Measurements from ENCODE around the gene ZNF773. TPM values are rescaled to one million over a fixed set of nuclear protein-coding genes. Genes with fewer than 3 reads are reported as not detected.
A peak's percentile ranks its signal among the peaks of the same experiment; 100 is the strongest.

Gene ZNF773
- total and polyA plus RNA-seq, 4 donors = 1.4 to 7.4 (median 4.5) TPM

DNA sequence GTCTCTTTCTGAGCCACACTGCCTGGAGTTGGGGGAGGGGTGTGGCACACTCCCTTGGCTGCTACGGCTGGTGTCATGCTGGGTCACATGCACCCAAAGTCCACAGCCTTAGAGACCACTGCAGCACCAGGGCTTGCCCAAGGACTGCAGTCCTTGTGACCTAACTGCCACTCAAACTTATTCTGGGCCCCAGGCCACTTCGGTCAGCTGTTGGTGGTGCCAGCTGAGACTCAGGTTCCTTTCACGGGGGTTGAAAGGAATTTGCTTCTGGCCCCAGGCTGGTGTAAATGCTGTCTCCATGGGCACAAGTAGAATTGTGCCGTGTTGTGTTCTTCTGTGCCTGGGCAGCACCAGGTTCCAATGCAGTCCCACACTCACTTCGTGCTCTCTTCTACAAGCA is 33.2 kb upstream of the ZNF773 start:
- 97% methylated on average over 5 of the region's 5 CpGs for WGBS
- Histone ChIP-seq H3K27ac (ENCODE audit: low read depth in 1 of 2, low read length in 2 of 2) (no peak overlapping the region), H3K4me3 (ENCODE audit: low read depth in 1 of 3, low read length in 3 of 3) (peak overlapping the region in 2 of 3 donors; percentile 30 to 78)

DNA sequence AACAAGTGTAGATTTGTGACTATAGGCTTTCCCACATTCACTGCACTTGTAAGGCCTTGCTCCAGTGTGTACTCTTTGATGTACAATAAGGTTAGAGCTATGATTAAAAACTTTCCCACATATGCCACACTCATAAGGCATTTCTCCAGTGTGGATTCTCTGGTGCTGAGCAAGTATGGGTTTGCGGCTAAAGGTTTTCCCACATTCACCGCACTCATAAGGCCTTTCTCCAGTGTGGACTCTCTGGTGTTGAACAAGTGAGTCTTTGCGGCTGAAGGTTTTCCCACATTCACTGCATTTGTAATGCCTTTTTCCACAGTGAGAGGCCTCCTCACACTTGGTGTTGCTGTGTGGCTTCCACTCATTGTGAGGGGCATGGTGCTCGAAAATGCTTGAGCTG is 26.1 kb upstream of the ZNF773 start:
- no peak overlapping the region for H3K27ac ChIP-seq (ENCODE audit: low read depth in 1 of 2, low read length in 2 of 2)
- no peak for DNase-seq (ENCODE audit: low spot score)
- 99% methylated on average over 4 of the region's 4 CpGs for WGBS
- TF ChIP-seq HNF4G (IDR thresholded peaks at IDR 0.05) (no peak), FOXA1 (IDR thresholded peaks at IDR 0.05) (no peak), FOXA2 (IDR thresholded peaks at IDR 0.05) (no peak), REST (IDR thresholded peaks at IDR 0.05) (no peak), NR2F2 (IDR thresholded peaks at IDR 0.05) (no peak), RAD21 (IDR thresholded peaks at IDR 0.05) (no peak), YY1 (IDR thresholded peaks at IDR 0.05) (no peak), CTCF (IDR thresholded peaks at IDR 0.05; ENCODE audit: low read depth, low read length, missing input control) (no peak), SP1 (IDR thresholded peaks at IDR 0.05) (no peak), JUND (IDR thresholded peaks at IDR 0.05) (no peak), GABPA (IDR thresholded peaks at IDR 0.05 in 1 of 2, conservative IDR thresholded peaks at IDR 0.05 in 1 of 2) (no peak), EGR1 (IDR thresholded peaks at IDR 0.05; ENCODE audit: low read depth in 2 of 2) (no peak), ATF3 (IDR thresholded peaks at IDR 0.05) (no peak), HNF4A (conservative IDR thresholded peaks at IDR 0.05) (no peak)
- TF ChIP-seq, protein P1, sequence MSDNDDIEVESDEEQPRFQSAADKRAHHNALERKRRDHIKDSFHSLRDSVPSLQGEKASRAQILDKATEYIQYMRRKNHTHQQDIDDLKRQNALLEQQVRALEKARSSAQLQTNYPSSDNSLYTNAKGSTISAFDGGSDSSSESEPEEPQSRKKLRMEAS (IDR thresholded peaks at IDR 0.05) = no peak
- H3K27me3 ChIP-seq (ENCODE audit: control insufficient read depth in 4 of 4, insufficient read depth in 4 of 4, low read length in 3 of 4) = no peaks in the 10 kb centered on the region
- H3K9ac ChIP-seq (ENCODE audit: low read depth in 1 of 2, low read length in 2 of 2) = no peak overlapping the region
- H3K9me3 ChIP-seq (ENCODE audit: control insufficient read depth in 4 of 4, low read length in 3 of 4) = peaks cover 46 to 80% (median 67%) of the 10 kb centered on the region in 4 donors
- peaks cover 5 to 53% (median 41%) of the 10 kb centered on the region in 4 donors for H3K36me3 ChIP-seq (ENCODE audit: control insufficient read depth in 4 of 4, insufficient read depth in 3 of 4, low read depth in 1 of 4, low read length in 3 of 4)
- peaks cover 0 to 14% (median 6%) of the 10 kb centered on the region in 4 donors for H3K4me1 ChIP-seq (ENCODE audit: control insufficient read depth in 4 of 4, insufficient read depth in 4 of 4, low read length in 3 of 4)
- H3K4me3 ChIP-seq (ENCODE audit: low read depth in 1 of 3, low read length in 3 of 3) = peak overlapping the region in 2 of 3 donors; percentile 91 to 94

More for the DNA sequence above, 33.2 kb upstream of the ZNF773 start:
- no peaks in the 10 kb centered on the region for H3K27me3 ChIP-seq (ENCODE audit: control insufficient read depth in 4 of 4, insufficient read depth in 4 of 4, low read length in 3 of 4)
- peaks cover 0 to 27% (median 15%) of the 10 kb centered on the region in 4 donors for H3K36me3 ChIP-seq (ENCODE audit: control insufficient read depth in 4 of 4, insufficient read depth in 3 of 4, low read depth in 1 of 4, low read length in 3 of 4)
- no peak for DNase-seq (ENCODE audit: low spot score)
- H3K4me1 ChIP-seq (ENCODE audit: control insufficient read depth in 4 of 4, insufficient read depth in 4 of 4, low read length in 3 of 4) = no peaks in the 10 kb centered on the region
- H3K9me3 ChIP-seq (ENCODE audit: control insufficient read depth in 4 of 4, low read length in 3 of 4) = peaks cover 28 to 69% (median 40%) of the 10 kb centered on the region in 4 donors
- TF ChIP-seq ZBTB33 (IDR thresholded peaks at IDR 0.05) = no peak
- TF ChIP-seq GABPA (IDR thresholded peaks at IDR 0.05 in 1 of 2, conservative IDR thresholded peaks at IDR 0.05 in 1 of 2) = no peak
- TF ChIP-seq NR2F2 (IDR thresholded peaks at IDR 0.05) = no peak
- TF ChIP-seq EGR1 (IDR thresholded peaks at IDR 0.05; ENCODE audit: low read depth in 2 of 2) = no peak
- TF ChIP-seq FOXA1 (IDR thresholded peaks at IDR 0.05) = no peak
- no peak for TF ChIP-seq SP1 (IDR thresholded peaks at IDR 0.05)
- no peak for TF ChIP-seq HNF4A (conservative IDR thresholded peaks at IDR 0.05)
- TF ChIP-seq RAD21 (IDR thresholded peaks at IDR 0.05) = no peak
- no peak for TF ChIP-seq YY1 (IDR thresholded peaks at IDR 0.05)
- no peak overlapping the region for H3K9ac ChIP-seq (ENCODE audit: low read depth in 1 of 2, low read length in 2 of 2)

All from liver (tissue), 9 donors.